Mesenchymal stem cell (in vitro differentiated cells and primary cell): Measurements from ENCODE around the gene CNTNAP2.

Source experiments
- DNase-seq: peaks from one replicate; pipeline ENCODE4 v3.0.0-alpha.2; 2013
- H2AFZ ChIP-seq: one replicate; pipeline ENCODE4 v1.6.1; 2013; ENCODE audit warnings: low read depth, mild to moderate bottlenecking, control low read depth, inconsistent platforms, low read length, moderate library complexity
- H2AK5ac ChIP-seq: 2 replicates; pipeline ENCODE4 v1.6.1; 2013; ENCODE audit warnings: low read length, moderate library complexity, mild to moderate bottlenecking, inconsistent platforms; ENCODE audit not compliant: severe bottlenecking
- H2BK120ac ChIP-seq: one replicate; pipeline ENCODE4 v1.6.1; 2013; ENCODE audit warnings: low read depth, mild to moderate bottlenecking, inconsistent platforms, low read length, moderate library complexity
- H2BK12ac ChIP-seq, 2 experiments: one replicate each; pipeline ENCODE4 v1.6.1; 2013; ENCODE audit warnings: inconsistent platforms in 2 of 2, low read length in 2 of 2, mild to moderate bottlenecking in 2 of 2, moderate library complexity in 2 of 2, control low read depth in 1 of 2
- H2BK15ac ChIP-seq: one replicate; pipeline ENCODE4 v1.6.1; 2013; ENCODE audit warnings: mild to moderate bottlenecking, low read depth, inconsistent platforms; ENCODE audit not compliant: poor library complexity, severe bottlenecking
- H2BK5ac ChIP-seq: 2 replicates; pipeline ENCODE4 v1.6.1; 2013; ENCODE audit warnings: low read depth, mild to moderate bottlenecking, low read length, control low read depth, inconsistent platforms; ENCODE audit not compliant: poor library complexity, severe bottlenecking
- H3K14ac ChIP-seq, 2 experiments: one replicate each; pipeline ENCODE4 v1.6.1; 2013; ENCODE audit warnings: inconsistent platforms in 2 of 2, low read length in 2 of 2, control low read depth in 1 of 2, mild to moderate bottlenecking in 1 of 2, moderate library complexity in 1 of 2
- H3K18ac ChIP-seq, 2 experiments: one replicate each; pipeline ENCODE4 v1.6.1; 2013; ENCODE audit warnings: inconsistent platforms in 2 of 2, low read length in 2 of 2, control low read depth in 1 of 2, low read depth in 1 of 2, mild to moderate bottlenecking in 1 of 2
- H3K23ac ChIP-seq, 2 experiments: one replicate each; pipeline ENCODE4 v1.6.1; 2013; ENCODE audit warnings: inconsistent platforms in 2 of 2, low read length in 2 of 2, mild to moderate bottlenecking in 2 of 2, moderate library complexity in 2 of 2, control low read depth in 1 of 2
- H3K27ac ChIP-seq: 2 replicates; pipeline ENCODE4 v1.5.1; 2013; ENCODE audit warnings: mild to moderate bottlenecking, moderate library complexity, low read length, control low read depth, inconsistent platforms; ENCODE audit not compliant: poor library complexity, severe bottlenecking
- H3K27me3 ChIP-seq, 2 experiments: 2 replicates each; pipeline versions ENCODE4 v1.6.1 to v1.7.0; 2013; ENCODE audit warnings: low read length in 2 of 2, mild to moderate bottlenecking in 2 of 2, moderate library complexity in 2 of 2, control low read depth in 1 of 2, inconsistent platforms in 1 of 2; ENCODE audit not compliant: control insufficient read depth in 1 of 2, insufficient read depth in 1 of 2
- H3K36me3 ChIP-seq, 2 experiments: 2 replicates each; pipeline versions ENCODE4 v1.6.1 to v1.7.0; 2013; ENCODE audit warnings: low read length in 2 of 2, control low read depth in 1 of 2, inconsistent platforms in 1 of 2, low read depth in 1 of 2, mild to moderate bottlenecking in 1 of 2; ENCODE audit not compliant: insufficient read depth in 2 of 2, control insufficient read depth in 1 of 2
- H3K4ac ChIP-seq, 2 experiments: one replicate each; pipeline ENCODE4 v1.6.1; 2013; ENCODE audit warnings: inconsistent platforms in 2 of 2, low read length in 2 of 2, mild to moderate bottlenecking in 2 of 2, moderate library complexity in 2 of 2, control low read depth in 1 of 2, low read depth in 1 of 2
- H3K4me1 ChIP-seq: 2 replicates; pipeline ENCODE4 v1.6.1; 2013; ENCODE audit warnings: low read depth, low read length, control low read depth; ENCODE audit not compliant: control insufficient read depth, insufficient read depth
- H3K4me2 ChIP-seq: 2 replicates; pipeline ENCODE4 v1.6.1; 2013; ENCODE audit warnings: low read length, mild to moderate bottlenecking, inconsistent platforms; ENCODE audit not compliant: poor library complexity, severe bottlenecking
- H3K4me3 ChIP-seq, 2 experiments: 2 replicates each; pipeline versions ENCODE4 v1.5.1 to v1.7.0; 2013; ENCODE audit warnings: low read length in 2 of 2, mild to moderate bottlenecking in 2 of 2, control low read depth in 1 of 2, low read depth in 1 of 2; ENCODE audit not compliant: insufficient read depth in 1 of 2
- H3K79me1 ChIP-seq: replicated peaks from 2 replicates; pipeline ENCODE4 v1.6.1; 2013; ENCODE audit warnings: mild to moderate bottlenecking, control low read depth, low read length, inconsistent platforms; ENCODE audit not compliant: poor library complexity, severe bottlenecking
- H3K9ac ChIP-seq: 2 replicates; pipeline ENCODE4 v1.7.0; 2013; ENCODE audit warnings: mild to moderate bottlenecking, low read length, moderate library complexity
- H3K9me3 ChIP-seq: 2 replicates; pipeline ENCODE4 v1.7.0; 2013; ENCODE audit warnings: mild to moderate bottlenecking, low read length; ENCODE audit not compliant: control insufficient read depth
- H4K8ac ChIP-seq: one replicate; pipeline ENCODE4 v1.6.1; 2013; ENCODE audit warnings: inconsistent platforms, mild to moderate bottlenecking, low read length, moderate library complexity
- H4K91ac ChIP-seq: one replicate; pipeline ENCODE4 v1.6.1; 2013; ENCODE audit warnings: mild to moderate bottlenecking, low read length, inconsistent platforms
- WGBS: methylation state at CpG from one replicate; pipeline ENCODE4 v1.1.7; 2013; ENCODE audit warnings: mixed read lengths; 5-methylcytosine and 5-hydroxymethylcytosine counted together

Gene CNTNAP2

DNA sequence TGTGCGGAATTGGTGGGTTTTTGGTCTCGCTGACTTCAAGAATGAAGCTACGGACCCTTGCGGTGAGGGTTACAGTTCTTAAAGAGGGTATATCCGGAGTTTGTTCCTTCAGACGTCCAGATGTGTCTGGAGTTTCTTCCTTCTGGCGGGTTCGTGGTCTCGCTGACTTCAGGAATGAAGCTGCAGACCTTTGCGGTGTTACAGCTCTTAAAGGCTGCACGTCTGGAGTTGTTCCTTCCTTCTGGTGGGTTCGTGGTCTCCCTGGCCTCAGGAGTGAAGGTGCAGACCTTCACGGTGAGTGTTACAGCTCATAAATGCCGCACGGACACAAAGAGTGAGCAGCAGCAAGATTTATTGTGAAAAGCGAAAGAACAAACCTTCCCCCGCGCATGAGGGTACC is 670.7 kb downstream of the CNTNAP2 start:
- Histone ChIP-seq H3K4me2 (no peak overlapping the region), H2AK5ac (no peak overlapping the region), H2BK15ac (no peak overlapping the region), H2AFZ (no peak overlapping the region), H3K36me3 (no peaks in the 10 kb centered on the region), H3K27me3 (no peaks in the 10 kb centered on the region), H2BK5ac (no peak overlapping the region), H2BK120ac (no peak overlapping the region), H3K9me3 (peaks cover 13% of the 10 kb centered on the region), H3K79me1 (no peaks in the 10 kb centered on the region), H3K14ac (no peak overlapping the region), H3K4me1 (no peaks in the 10 kb centered on the region), H3K9ac (no peak overlapping the region), H3K27ac (no peak overlapping the region), H3K4me3 (no peak overlapping the region), H3K4ac (no peak overlapping the region), H4K91ac (no peak overlapping the region), H2BK12ac (no peak overlapping the region), H3K23ac (no peak overlapping the region), H4K8ac (no peak overlapping the region), H3K18ac (no peak overlapping the region)
- 87% methylated on average over 18 of the region's 18 CpGs for WGBS
- no peak for DNase-seq

DNA sequence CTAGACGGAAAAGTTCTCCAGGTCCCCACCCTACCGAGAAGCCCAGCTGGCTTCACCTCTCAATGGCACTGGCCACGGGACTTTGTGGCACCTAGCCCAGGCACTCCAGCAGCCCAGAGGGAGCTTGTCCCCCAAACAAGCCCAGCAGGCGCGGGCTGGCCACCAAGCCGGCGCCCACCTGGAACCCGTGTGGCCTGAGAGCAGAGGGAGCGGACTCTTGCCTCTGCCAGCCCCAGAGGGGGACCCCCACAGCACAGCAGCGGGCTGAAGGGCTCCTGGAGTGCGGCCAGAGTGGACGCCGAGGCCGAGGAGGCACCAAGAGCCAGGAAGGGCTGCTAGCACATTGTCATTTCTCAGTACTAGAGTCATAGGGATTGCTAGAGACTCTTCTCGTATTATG is 671.4 kb downstream of the CNTNAP2 start:
- DNase-seq, result no peak
- WGBS, result 83% methylated on average over 15 of the region's 15 CpGs
- peaks cover 15% of the 10 kb centered on the region for H3K9me3 ChIP-seq
- no peak overlapping the region for H3K4ac ChIP-seq
- H3K4me1 ChIP-seq, result no peaks in the 10 kb centered on the region
- no peaks in the 10 kb centered on the region for H3K36me3 ChIP-seq
- no peak overlapping the region for H3K18ac ChIP-seq
- H4K8ac ChIP-seq, result no peak overlapping the region
- no peak overlapping the region for H4K91ac ChIP-seq
- no peak overlapping the region for H2BK15ac ChIP-seq
- H2AK5ac ChIP-seq, result no peak overlapping the region
- H3K27me3 ChIP-seq, result no peaks in the 10 kb centered on the region
- H3K4me2 ChIP-seq, result no peak overlapping the region
- H2BK120ac ChIP-seq, result no peak overlapping the region
- no peak overlapping the region for H3K14ac ChIP-seq
- H3K79me1 ChIP-seq, result no peaks in the 10 kb centered on the region
- no peak overlapping the region for H2AFZ ChIP-seq
- H3K4me3 ChIP-seq, result no peak overlapping the region
- H2BK12ac ChIP-seq, result no peak overlapping the region
- H3K27ac ChIP-seq, result no peak overlapping the region
- H3K9ac ChIP-seq, result no peak overlapping the region
- no peak overlapping the region for H3K23ac ChIP-seq
- no peak overlapping the region for H2BK5ac ChIP-seq

- Histone ChIP-seq H3K4me1 (no peaks in the 10 kb centered on the region), H3K4me2 (no peak overlapping the region)
- 64% methylated on average over 6 of the region's 7 CpGs for WGBS
Measured at GRCh38 chr7:146791344-146792285, 675.0 kb downstream of the CNTNAP2 start.

GRCh38 chr7:146804620-146805019 is 688.0 kb downstream of the CNTNAP2 start:
- Histone ChIP-seq H2BK15ac (no peak overlapping the region), H4K8ac (no peak overlapping the region), H2AK5ac (no peak overlapping the region), H2BK120ac (no peak overlapping the region), H3K4ac (no peak overlapping the region), H3K14ac (no peak overlapping the region), H3K36me3 (no peaks in the 10 kb centered on the region), H3K9ac (no peak overlapping the region), H3K27ac (no peak overlapping the region), H3K9me3 (peaks cover 35% of the 10 kb centered on the region), H3K4me2 (no peak overlapping the region), H2BK5ac (no peak overlapping the region), H3K27me3 (no peaks in the 10 kb centered on the region), H3K4me3 (no peak overlapping the region), H3K18ac (no peak overlapping the region), H2BK12ac (no peak overlapping the region), H4K91ac (no peak overlapping the region), H2AFZ (no peak overlapping the region), H3K23ac (no peak overlapping the region), H3K4me1 (no peaks in the 10 kb centered on the region), H3K79me1 (no peaks in the 10 kb centered on the region)
- no peak for DNase-seq
- WGBS, result 80% methylated on average over 1 of the region's 1 CpG

More at GRCh38 chr7:146791344-146792285, 675.0 kb downstream of the CNTNAP2 start:
- Histone ChIP-seq H3K27ac (no peak overlapping the region), H3K4me3 (no peak overlapping the region), H2BK12ac (no peak overlapping the region), H3K4ac (no peak overlapping the region), H3K9ac (no peak overlapping the region), H3K36me3 (no peaks in the 10 kb centered on the region), H3K18ac (no peak overlapping the region), H3K27me3 (no peaks in the 10 kb centered on the region), H2BK120ac (no peak overlapping the region), H2AFZ (no peak overlapping the region), H3K23ac (no peak overlapping the region), H2BK15ac (no peak overlapping the region), H3K9me3 (peaks cover 25% of the 10 kb centered on the region), H3K79me1 (no peaks in the 10 kb centered on the region), H2AK5ac (no peak overlapping the region), H4K91ac (no peak overlapping the region), H4K8ac (no peak overlapping the region), H3K14ac (no peak overlapping the region), H2BK5ac (no peak overlapping the region)
- no peak for DNase-seq
